Bronchial epithelial cell (primary cell): ENCODE results near the gene WDR90. TPM values are rescaled to one million over a fixed set of nuclear protein-coding genes. Genes with fewer than 3 reads are reported as not detected.
A peak's percentile ranks its signal among the peaks of the same experiment; 100 is the strongest.
"Not testable (repeated sequence)": the region's sequence is repeated elsewhere in the genome, so short reads cannot be mapped to it uniquely, and the experiment has no call there.

Experiments
- DNase-seq: peaks from one replicate; pipeline ENCODE4 v3.0.0-alpha.2; 2010; ENCODE audit warnings: low read depth
- FAIRE-seq: peaks from 2 replicates; lab custom pipeline; 2011; peaks lifted over from hg19 to GRCh38; lab: Jason Lieb, UNC
- H3K27me3 ChIP-seq: 2 replicates; pipeline ENCODE4 v1.5.1; 2011; ENCODE audit warnings: low read length; ENCODE audit not compliant: control insufficient read depth, insufficient read depth
- H3K36me3 ChIP-seq: 2 replicates; pipeline ENCODE4 v1.5.1; 2011; ENCODE audit warnings: low read length; ENCODE audit not compliant: control insufficient read depth, insufficient read depth
- H3K4me3 ChIP-seq: 2 replicates; pipeline ENCODE4 v1.5.1; 2011; ENCODE audit warnings: mild to moderate bottlenecking, low read depth, low read length, control low read depth
- total RNA-seq: library from RNA; depleted of rRNA; stranded (reverse); fragments of >200 nt; gene quantifications from 2 replicates; pipeline ENCODE4 v1.2.1, GENCODE V29; 2014
- TF ChIP-seq, protein P1 (sequence below): IDR thresholded peaks from 2 replicates; pipeline ENCODE4 v1.5.1; 2011; ENCODE audit warnings: mild to moderate bottlenecking, moderate library complexity, low read length, control low read depth, inconsistent platforms; ENCODE audit not compliant: insufficient read depth, severe bottlenecking

WDR90 gene
- total RNA-seq, 1 donor from 2014 or later, result 4.2 TPM

DNA sequence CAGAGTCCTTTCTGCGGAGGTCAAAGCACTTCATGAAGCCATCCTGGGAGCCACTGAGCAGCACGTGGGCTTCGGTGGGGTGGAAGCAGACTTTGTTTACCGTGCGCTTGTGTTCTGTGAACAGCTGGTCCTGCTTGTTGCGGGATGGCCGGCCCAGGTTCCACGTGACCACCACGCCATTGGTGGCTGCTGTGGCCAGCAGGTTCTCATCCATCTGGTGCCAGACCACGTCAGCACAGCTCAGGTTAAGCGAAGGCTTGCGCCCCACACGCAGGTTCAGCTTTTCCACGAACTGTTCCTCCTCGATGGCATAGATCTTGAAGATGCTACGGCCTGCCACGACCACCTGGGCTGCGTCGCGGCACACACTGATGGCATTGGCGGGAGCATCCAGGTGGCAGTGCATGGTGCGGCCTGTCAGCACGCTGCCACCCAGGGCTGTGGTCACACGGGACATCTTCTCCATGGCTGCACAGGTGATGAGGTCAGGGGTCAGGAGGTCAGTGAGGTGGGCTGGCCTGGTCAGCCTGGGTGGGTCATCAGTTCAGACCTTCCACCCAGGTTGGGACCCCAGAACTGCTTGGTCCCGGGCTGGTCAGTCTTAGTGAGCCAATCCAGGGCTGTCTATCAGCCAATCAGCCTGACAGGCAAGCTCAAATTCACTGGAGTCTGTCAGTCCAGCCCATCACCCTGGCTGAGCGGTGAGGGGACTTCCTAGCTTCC, 40.2 kb downstream of the WDR90 start:
- TF ChIP-seq, protein P1, sequence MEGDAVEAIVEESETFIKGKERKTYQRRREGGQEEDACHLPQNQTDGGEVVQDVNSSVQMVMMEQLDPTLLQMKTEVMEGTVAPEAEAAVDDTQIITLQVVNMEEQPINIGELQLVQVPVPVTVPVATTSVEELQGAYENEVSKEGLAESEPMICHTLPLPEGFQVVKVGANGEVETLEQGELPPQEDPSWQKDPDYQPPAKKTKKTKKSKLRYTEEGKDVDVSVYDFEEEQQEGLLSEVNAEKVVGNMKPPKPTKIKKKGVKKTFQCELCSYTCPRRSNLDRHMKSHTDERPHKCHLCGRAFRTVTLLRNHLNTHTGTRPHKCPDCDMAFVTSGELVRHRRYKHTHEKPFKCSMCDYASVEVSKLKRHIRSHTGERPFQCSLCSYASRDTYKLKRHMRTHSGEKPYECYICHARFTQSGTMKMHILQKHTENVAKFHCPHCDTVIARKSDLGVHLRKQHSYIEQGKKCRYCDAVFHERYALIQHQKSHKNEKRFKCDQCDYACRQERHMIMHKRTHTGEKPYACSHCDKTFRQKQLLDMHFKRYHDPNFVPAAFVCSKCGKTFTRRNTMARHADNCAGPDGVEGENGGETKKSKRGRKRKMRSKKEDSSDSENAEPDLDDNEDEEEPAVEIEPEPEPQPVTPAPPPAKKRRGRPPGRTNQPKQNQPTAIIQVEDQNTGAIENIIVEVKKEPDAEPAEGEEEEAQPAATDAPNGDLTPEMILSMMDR, result no peak
- Histone ChIP-seq H3K4me3 (peak overlapping the region; percentile 83), H3K36me3 (peaks cover 7% of the 10 kb centered on the region), H3K27me3 (no peaks in the 10 kb centered on the region)
- peak; percentile 32 for FAIRE-seq
- DNase-seq, result no peak

DNA sequence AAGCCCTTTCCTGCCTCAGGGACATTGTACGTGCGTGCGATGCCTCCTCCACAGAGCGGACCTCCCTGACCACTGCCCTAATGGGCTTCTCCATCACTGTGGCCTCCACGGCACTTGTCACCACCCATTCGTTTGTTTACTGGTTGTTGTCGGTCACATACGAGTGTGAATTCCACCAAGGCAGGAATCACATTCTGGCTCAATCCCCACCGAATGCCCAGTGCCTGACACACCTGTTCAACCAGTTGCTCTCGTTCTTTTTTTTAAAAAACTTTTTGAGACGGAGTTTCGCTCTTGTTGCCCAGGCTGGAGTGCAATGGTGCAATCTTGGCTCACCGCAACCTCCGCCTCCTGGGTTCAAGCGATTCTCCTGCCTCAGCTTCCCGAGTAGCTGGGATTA, 42.1 kb downstream of the WDR90 start:
- not testable (repeated sequence) for FAIRE-seq, DNase-seq

DNA sequence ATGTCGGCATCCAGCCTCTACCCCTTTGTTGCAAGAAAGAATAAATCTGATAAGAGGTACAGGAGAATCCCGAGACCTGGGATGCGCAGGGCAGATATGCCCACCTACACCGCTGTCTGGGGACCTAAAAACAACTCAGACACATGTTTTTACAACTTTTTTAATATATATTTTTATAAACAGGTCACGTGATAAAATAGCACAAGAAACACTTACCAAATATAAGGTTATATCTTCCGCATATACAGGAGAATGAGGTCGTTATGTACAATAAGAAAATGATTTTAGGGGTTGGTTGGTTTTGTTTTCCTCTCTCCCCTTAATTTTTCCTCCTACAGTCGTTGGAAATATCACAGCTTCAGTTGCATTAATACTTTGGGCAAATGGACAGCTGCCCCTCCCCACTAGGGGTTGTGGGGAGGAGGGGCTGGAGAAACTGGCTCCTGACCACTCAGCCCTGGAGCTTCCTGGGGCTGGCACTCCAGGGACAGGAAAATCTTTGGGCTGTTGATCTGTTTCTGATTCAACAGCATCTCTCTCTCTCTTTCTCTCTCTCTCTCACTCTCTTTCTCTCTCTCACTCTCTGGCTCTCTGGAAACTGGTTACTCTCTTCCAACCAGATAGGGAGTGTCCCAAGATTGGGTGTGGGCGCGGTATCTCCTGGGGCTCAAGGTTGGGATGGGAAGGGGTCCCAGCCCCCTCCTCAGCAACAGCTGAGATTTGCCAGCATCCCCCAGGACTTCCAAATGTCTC, 43.4 kb downstream of the WDR90 start:
- FAIRE-seq (no peak), DNase-seq (no peak)
- no peak overlapping the region for H3K4me3 ChIP-seq
- TF ChIP-seq, protein P1, result no peak
- H3K36me3 ChIP-seq, result peaks cover 2% of the 10 kb centered on the region
- peaks cover 3% of the 10 kb centered on the region for H3K27me3 ChIP-seq

More for the DNA sequence above, 42.1 kb downstream of the WDR90 start:
- not testable (repeated sequence) for H3K4me3 ChIP-seq, H3K36me3 ChIP-seq, H3K27me3 ChIP-seq

DNA sequence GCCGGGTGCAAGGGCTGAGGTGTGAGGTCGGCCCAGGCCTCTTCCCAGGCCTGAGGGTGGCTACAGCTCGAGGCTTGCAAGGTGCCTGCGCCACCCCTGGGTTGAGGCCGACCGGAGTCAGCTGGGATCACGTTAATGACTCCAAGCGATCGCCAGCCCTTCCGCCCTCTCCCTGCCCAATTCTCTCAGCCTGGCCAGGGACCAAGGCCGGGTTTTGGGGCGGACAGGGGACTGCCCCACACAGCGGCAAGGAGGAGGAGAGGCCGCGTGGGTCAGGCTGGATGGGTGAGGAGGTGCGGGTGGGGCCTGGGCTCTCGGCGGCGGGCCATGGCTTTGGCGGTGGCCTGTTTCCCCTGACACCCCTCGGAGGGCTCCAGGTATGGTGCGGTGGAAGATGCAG, 44.2 kb downstream of the WDR90 start:
- H3K4me3 ChIP-seq, result no peak overlapping the region
- TF ChIP-seq, protein P1, result no peak
- FAIRE-seq (no peak), DNase-seq (no peak)
- H3K27me3 ChIP-seq, result peaks cover 3% of the 10 kb centered on the region
- no peaks in the 10 kb centered on the region for H3K36me3 ChIP-seq

DNA sequence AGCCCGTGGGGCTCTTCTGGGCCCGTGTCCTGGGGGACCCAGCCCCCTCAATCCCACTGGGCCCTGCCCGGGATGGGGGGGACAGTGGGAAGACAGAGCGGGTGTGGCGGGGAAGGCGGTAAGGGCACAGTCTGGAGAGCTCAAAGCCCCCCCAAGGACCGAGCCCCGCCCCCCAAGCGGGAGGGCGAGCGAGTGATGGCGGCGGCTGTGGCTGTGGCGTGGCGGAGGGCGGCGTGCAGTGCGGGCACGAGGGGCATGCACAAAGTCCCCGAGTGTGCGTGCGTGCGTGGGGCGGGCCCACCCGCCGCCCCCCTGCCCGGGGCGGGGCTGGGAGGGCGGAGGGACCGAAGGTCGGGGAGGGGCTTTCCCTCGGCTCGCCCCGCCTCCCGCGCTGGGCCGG, 44.6 kb downstream of the WDR90 start:
- H3K4me3 ChIP-seq, result no peak overlapping the region
- TF ChIP-seq, protein P1, result no peak
- H3K27me3 ChIP-seq, result peaks cover 3% of the 10 kb centered on the region
- no peak for FAIRE-seq
- no peak for DNase-seq
- H3K36me3 ChIP-seq, result no peaks in the 10 kb centered on the region

DNA sequence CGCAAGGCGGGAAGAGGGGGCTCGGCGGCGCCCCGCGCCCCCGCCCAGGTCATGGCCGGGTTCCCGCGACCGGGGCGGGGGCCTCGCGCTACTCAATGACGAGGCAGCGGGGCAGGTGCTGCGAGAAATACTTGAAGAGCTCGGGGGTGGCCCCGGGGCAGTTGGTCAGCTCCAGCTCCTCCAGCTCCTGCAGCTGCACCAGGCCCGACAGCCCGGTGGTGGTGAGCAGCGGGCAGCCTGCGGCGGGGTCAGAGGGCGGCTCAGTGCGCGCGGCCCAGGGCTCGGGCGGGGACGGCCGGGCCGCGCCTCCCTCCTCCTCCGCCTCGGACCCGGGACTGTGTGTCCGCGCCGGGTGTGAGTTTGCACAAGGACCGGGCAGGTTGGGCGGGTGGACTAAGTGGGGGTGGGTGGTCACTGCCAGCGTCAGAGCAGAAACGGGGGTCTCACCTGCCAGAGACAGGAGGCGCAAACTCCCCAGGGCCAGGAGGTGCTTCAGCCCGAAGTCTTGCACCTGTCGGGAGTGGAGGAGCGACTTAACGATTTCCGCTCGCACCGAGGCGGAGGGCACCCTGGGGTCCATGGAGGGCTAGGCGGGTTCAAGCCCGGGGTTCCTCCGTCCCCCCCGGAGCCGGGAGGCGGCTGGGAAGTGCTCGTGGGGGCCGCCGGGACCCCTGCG, 45.2 kb downstream of the WDR90 start:
- H3K4me3 ChIP-seq, result peak overlapping the region; percentile 39
- TF ChIP-seq, protein P1, result no peak
- H3K27me3 ChIP-seq, result peaks cover 3% of the 10 kb centered on the region
- no peaks in the 10 kb centered on the region for H3K36me3 ChIP-seq
- FAIRE-seq (no peak), DNase-seq (no peak)
